MM.1S (cell line): ENCODE results near the gene CSNK1D.

Experiments used
- DNase-seq: peaks from one replicate; pipeline ENCODE4 v3.0.0-alpha.2; 2015
- H2AFZ ChIP-seq: fragments of 300-600 bp; sonication (generic); 2 replicates; pipeline ENCODE4 v1.6.0; 2016; ENCODE audit warnings: antibody characterized with exemption, low read length
- H3F3A ChIP-seq: fragments of 300-600 bp; sonication (generic); 2 replicates; pipeline ENCODE4 v1.6.1; 2016; ENCODE audit warnings: mild to moderate bottlenecking, antibody characterized with exemption, low read length, moderate library complexity, mixed read lengths; ENCODE audit not compliant: insufficient read depth
- H3K27ac ChIP-seq: fragments of 300-600 bp; sonication (generic); 2 replicates; pipeline ENCODE4 v1.5.1; 2016; ENCODE audit warnings: mild to moderate bottlenecking, low read length
- H3K27me3 ChIP-seq: fragments of 300-600 bp; sonication (generic); replicated peaks from 2 replicates; pipeline ENCODE4 v1.6.0; 2016; ENCODE audit warnings: low read length; ENCODE audit not compliant: insufficient read depth
- H3K36me3 ChIP-seq: fragments of 300-600 bp; sonication (generic); replicated peaks from 2 replicates; pipeline ENCODE4 v1.6.1; 2016; ENCODE audit warnings: mild to moderate bottlenecking, low read length, mixed read lengths; ENCODE audit not compliant: insufficient read depth
- H3K4me1 ChIP-seq: fragments of 300-600 bp; sonication (generic); 2 replicates; pipeline ENCODE4 v1.6.1; 2016; ENCODE audit warnings: low read length, mixed read lengths
- H3K4me2 ChIP-seq: fragments of 300-600 bp; sonication (generic); 2 replicates; pipeline ENCODE4 v1.6.0; 2016; ENCODE audit warnings: low read depth, low read length
- H3K4me3 ChIP-seq: fragments of 300-600 bp; sonication (generic); 2 replicates; pipeline ENCODE4 v1.5.1; 2016; ENCODE audit warnings: low read length, mixed read lengths
- H3K79me2 ChIP-seq: fragments of 300-600 bp; sonication (generic); 2 replicates; pipeline ENCODE4 v1.6.1; 2016; ENCODE audit warnings: mixed run types, low read length, mixed read lengths
- H3K9ac ChIP-seq: fragments of 300-600 bp; sonication (generic); 2 replicates; pipeline ENCODE4 v1.6.1; 2016; ENCODE audit warnings: low read length, mixed read lengths
- H3K9me2 ChIP-seq: fragments of 300-600 bp; sonication (generic); replicated peaks from 2 replicates; pipeline ENCODE4 v1.6.1; 2016; ENCODE audit warnings: mild to moderate bottlenecking, low read length, mixed read lengths; ENCODE audit not compliant: insufficient read depth
- H3K9me3 ChIP-seq: fragments of 300-600 bp; sonication (generic); replicated peaks from 2 replicates; pipeline ENCODE4 v1.6.1; 2016; ENCODE audit warnings: mild to moderate bottlenecking, low read length, mixed read lengths; ENCODE audit not compliant: insufficient read depth
- H4K20me1 ChIP-seq: fragments of 300-600 bp; sonication (generic); 2 replicates; pipeline ENCODE4 v1.6.1; 2016; ENCODE audit warnings: mild to moderate bottlenecking, low read length, moderate library complexity, mixed read lengths; ENCODE audit not compliant: insufficient read depth
- EZH2 ChIP-seq: fragments of 300-600 bp; sonication (generic); optimal IDR thresholded peaks from 2 replicates; pipeline ENCODE3; 2017; ENCODE audit warnings: low read depth, mild to moderate bottlenecking, antibody characterized with exemption, low read length, mixed read lengths
- EZH2phosphoT487 ChIP-seq: fragments of 300-600 bp; sonication (generic); IDR thresholded peaks from 2 replicates; pipeline ENCODE4 v1.6.1; 2018; ENCODE audit warnings: antibody characterized with exemption, low read length
- TF ChIP-seq, protein P1 (sequence below): fragments of 300-600 bp; sonication (generic); IDR thresholded peaks from 2 replicates; pipeline ENCODE4 v1.5.1; 2016; ENCODE audit warnings: antibody characterized with exemption, low read length, mixed read lengths

Gene CSNK1D

DNA sequence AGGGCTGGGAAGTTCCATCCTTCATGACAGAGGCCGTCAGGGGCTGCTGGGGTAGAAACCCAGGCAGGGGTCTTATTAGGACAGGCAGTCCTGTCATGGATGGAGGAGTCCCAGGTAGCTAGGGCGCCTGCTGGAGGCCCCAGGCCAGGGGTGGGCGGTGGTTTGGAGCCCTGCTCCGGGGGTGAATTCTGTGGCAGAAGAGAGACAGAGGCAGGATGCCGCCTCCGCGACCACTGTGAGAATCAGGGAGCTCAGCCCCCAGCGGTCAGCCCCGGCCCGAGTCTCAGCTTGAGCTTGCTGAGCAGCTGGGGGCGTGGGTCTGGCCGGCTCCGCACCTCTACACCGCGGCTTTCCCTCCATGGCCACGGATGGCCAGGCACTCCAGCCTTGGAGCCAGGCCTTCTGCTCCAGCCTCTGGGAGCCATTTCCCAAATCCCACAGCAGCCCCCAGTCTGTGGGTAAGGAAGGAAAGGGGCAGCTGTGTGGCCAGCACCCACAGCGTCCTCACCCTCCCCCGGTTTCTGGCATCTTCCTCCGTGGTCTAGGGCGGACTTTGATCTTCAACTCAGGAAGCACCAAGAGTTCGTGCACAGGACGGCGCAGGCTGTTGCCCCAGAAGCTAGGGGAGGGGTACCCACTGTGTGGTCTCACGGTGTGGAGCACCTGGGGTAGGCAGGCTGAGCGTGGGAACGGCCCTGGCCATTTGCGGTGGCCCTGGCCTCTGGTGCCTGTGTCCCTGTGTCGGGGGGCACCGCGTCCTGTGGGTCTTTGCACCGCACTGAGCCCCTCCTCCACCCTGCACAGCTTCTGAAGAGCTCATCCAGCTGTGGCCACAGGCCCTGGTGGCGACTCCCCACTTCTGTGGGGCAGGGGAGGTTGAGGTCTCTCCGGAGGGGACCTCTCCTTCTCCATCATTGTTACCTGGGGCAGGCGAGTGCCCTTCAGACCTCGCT, 29.8 kb upstream of the CSNK1D start:
- Histone ChIP-seq H2AFZ (no peak overlapping the region), H3K27ac (no peak overlapping the region), H3K9me3 (no peaks in the 10 kb centered on the region), H3K36me3 (no peaks in the 10 kb centered on the region), H3K4me1 (peaks cover 11% of the 10 kb centered on the region), H3K27me3 (peaks cover 5% of the 10 kb centered on the region; the same call in 1 of the 2 replicates), H3K9me2 (no peaks in the 10 kb centered on the region), H3K4me3 (no peak overlapping the region), H3K9ac (no peak overlapping the region), H3F3A (peaks cover 12% of the 10 kb centered on the region; the same call in 1 of the 2 replicates), H3K79me2 (no peaks in the 10 kb centered on the region), H3K4me2 (no peak overlapping the region), H4K20me1 (no peaks in the 10 kb centered on the region)
- TF ChIP-seq, protein P1, sequence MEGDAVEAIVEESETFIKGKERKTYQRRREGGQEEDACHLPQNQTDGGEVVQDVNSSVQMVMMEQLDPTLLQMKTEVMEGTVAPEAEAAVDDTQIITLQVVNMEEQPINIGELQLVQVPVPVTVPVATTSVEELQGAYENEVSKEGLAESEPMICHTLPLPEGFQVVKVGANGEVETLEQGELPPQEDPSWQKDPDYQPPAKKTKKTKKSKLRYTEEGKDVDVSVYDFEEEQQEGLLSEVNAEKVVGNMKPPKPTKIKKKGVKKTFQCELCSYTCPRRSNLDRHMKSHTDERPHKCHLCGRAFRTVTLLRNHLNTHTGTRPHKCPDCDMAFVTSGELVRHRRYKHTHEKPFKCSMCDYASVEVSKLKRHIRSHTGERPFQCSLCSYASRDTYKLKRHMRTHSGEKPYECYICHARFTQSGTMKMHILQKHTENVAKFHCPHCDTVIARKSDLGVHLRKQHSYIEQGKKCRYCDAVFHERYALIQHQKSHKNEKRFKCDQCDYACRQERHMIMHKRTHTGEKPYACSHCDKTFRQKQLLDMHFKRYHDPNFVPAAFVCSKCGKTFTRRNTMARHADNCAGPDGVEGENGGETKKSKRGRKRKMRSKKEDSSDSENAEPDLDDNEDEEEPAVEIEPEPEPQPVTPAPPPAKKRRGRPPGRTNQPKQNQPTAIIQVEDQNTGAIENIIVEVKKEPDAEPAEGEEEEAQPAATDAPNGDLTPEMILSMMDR: no peak
- TF ChIP-seq EZH2: no peak
- TF ChIP-seq EZH2phosphoT487: no peak
- no peak for DNase-seq

- Histone ChIP-seq H3K4me1 (peaks cover 17% of the 10 kb centered on the region), H3K9me2 (no peaks in the 10 kb centered on the region), H3K27ac (no peak overlapping the region), H3K36me3 (no peaks in the 10 kb centered on the region), H3F3A (peaks cover 18% of the 10 kb centered on the region), H3K9ac (no peak overlapping the region), H3K4me3 (no peak overlapping the region), H3K4me2 (no peak overlapping the region), H3K79me2 (no peaks in the 10 kb centered on the region), H2AFZ (no peak overlapping the region), H3K27me3 (no peaks in the 10 kb centered on the region), H4K20me1 (no peaks in the 10 kb centered on the region), H3K9me3 (no peaks in the 10 kb centered on the region)
- TF ChIP-seq EZH2phosphoT487: no peak
- TF ChIP-seq, protein P1: no peak
- TF ChIP-seq EZH2: no peak
- no peak for DNase-seq
Observed at GRCh38 chr17:82302568-82302963, 29.1 kb upstream of the CSNK1D start.

- H4K20me1 ChIP-seq: no peaks in the 10 kb centered on the region
- H3K27ac ChIP-seq: no peak overlapping the region
- H3K4me1 ChIP-seq: peaks cover 17% of the 10 kb centered on the region
- no peak overlapping the region for H2AFZ ChIP-seq
- peaks cover 23% of the 10 kb centered on the region for H3F3A ChIP-seq
- DNase-seq: no peak
- no peak overlapping the region for H3K4me3 ChIP-seq
- H3K9me3 ChIP-seq: no peaks in the 10 kb centered on the region
- H3K36me3 ChIP-seq: no peaks in the 10 kb centered on the region
- H3K4me2 ChIP-seq: no peak overlapping the region
- H3K27me3 ChIP-seq: no peaks in the 10 kb centered on the region
- H3K79me2 ChIP-seq: no peaks in the 10 kb centered on the region
- TF ChIP-seq EZH2: no peak
- TF ChIP-seq EZH2phosphoT487: no peak
- TF ChIP-seq, protein P1: no peak
- no peak overlapping the region for H3K9ac ChIP-seq
- H3K9me2 ChIP-seq: no peaks in the 10 kb centered on the region
Observed at GRCh38 chr17:82301916-82302567, 28.5 kb upstream of the CSNK1D start.
